GM18519 (cell line): ENCODE results near the gene PTPRN2.
"Not testable (repeated sequence)": the region's sequence is repeated elsewhere in the genome, so short reads cannot be mapped to it uniquely, and the experiment has no call there.

Source experiments
- ATAC-seq: cut with Tn5 transposase; IDR thresholded peaks from one replicate; pipeline ENCODE4 v1.9.1; 2021; ENCODE audit warnings: mild to moderate bottlenecking, moderate library complexity; ENCODE audit not compliant: unreplicated experiment, low FRiP score

Gene PTPRN2

DNA sequence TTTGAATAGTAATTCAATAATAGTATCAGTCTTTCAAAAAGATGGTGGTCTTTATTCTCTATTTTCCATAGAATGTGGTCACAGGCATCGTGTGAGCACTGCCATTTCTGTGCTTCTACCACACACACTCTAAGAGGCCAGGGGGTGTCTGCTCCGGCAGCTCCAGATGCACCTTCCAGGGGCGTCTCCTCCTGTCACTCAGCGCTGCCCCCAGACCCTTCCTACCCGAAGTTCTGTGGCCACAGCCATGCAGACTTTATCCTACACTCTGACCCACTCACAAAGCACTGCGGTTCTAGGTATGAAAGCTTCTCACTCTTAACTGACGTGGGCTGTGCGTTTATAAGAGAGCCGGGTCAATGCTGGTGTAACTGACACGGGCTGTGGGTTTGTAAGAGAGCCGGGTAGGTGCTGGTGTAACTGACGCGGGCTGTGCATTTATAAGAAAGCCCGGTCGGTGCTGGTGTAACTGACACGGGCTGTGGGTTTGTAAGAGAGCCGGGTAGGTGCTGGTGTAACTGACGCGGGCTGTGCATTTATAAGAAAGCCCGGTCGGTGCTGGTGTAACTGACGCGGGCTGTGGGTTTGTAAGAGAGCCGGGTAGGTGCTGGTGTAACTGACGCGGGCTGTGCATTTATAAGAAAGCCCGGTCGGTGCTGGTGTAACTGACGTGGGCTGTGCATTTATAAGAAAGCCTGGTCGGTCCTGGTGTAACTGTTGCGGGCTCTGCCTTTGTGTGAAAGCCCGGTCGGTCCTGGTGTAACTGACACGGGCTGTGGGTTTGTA is 886.0 kb downstream of the PTPRN2 start:
- ATAC-seq = not testable (repeated sequence)

DNA sequence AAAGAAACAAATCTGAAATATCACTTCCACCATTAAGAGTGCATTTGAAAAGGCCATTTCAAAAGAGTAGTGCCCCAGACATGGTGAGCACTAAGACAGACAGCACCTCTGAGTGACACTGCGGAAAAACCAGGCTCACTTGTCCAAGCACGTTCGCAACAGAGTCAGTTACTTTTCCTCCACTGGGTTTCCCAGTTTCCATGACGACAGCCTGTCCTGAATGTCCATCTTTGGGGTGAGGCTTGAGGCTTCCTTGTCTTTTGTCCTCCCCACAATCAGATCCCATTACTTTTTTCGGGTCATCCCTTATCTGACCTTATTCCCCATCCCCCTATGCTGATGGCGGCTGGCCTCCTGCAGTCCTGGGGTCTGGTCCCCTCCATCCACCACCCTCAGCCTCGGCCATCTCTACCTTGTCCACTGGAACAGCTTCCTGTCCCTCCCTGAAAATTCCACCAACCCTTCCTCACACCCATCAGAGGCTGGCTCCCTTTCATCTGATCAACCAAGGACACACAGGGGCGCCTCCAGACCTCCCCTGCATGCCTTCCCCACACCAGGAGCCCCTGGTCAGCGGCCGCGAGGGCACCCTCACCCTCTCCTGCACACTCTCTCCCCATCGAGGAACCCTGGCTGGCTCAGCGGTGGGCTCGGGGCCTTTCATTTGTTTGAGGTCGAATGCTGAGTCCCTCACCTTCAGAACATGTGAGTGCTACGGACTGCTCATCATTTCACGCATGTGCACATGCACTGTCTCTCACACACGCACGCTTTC is 887.2 kb downstream of the PTPRN2 start:
- ATAC-seq = no peak

DNA sequence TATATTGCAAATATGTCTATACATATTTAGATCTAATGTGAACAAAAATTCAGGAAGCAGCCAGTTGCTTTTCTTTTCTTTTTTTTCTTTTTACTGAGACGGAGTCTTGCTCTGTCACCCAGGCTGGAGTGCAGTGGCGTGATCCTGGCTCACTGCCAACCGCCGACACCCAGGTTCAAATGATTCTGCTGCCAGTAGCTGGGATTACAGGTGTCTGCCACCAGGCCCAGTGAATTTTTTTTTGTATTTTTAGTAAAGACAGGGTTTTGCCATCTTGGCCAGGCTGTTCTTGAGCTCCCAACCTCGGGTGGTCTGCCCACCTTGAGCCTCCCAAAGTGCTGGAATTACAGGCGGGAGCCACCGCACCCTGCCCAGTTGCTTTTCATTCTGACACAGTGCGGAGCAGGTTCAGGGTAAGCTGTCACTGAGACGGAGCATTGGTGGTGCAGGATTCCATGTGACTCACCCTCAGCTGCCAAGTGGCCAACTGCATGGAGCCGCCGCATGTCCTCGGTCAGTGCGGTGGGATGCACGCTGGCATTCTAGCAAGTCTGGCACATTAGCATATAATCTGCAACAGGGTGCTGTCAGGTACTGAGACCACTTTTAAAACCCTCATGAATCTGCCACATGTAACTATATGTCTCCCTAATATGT is 888.1 kb downstream of the PTPRN2 start:
- no peak for ATAC-seq

DNA sequence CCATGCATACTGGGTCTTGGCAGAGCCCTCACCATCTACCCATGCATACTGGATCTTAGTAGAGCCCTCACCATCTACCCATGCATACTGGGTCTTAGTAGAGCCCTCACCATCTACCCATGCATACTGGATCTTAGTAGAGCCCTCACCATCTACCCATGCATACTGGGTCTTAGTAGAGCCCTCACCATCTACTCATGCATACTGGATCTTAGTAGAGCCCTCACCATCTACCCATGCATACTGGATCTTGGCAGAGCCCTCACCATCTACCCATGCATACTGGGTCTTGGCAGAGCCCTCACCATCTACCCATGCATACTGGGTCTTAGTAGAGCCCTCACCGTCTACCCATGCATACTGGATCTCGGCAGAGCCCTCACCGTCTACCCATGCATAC is 890.3 kb downstream of the PTPRN2 start:
- not testable (repeated sequence) for ATAC-seq

DNA sequence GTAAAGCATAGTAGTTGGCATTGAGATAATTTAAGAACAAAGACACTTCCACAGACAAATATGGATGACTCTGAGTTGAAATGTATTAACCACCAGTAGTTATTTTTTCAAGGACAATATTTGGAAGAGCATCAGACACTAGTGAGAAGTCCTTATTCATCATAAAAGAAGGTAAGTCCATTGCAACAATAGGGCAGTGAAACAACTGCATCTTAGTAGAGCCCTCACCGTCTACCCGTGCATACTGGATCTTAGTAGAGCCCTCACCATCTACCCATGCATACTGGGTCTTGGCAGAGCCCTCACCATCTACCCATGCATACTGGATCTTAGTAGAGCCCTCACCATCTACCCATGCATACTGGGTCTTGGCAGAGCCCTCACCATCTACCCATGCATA is 892.0 kb downstream of the PTPRN2 start:
- not testable (repeated sequence) for ATAC-seq

DNA sequence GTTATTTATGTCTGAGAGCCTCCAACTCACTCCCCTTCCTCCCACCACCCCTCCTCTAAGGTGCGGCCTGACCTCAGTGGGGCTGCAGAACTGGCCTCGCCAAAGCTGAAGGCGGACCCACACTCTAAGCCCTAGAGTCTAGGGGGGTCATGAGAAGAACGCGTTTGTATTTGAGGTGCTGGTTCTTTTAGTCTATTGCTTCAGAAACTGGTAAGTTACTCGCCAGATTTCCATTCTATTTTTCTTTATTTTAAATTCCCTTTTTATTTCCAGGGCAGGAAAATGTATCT is 893.3 kb downstream of the PTPRN2 start:
- no peak for ATAC-seq

DNA sequence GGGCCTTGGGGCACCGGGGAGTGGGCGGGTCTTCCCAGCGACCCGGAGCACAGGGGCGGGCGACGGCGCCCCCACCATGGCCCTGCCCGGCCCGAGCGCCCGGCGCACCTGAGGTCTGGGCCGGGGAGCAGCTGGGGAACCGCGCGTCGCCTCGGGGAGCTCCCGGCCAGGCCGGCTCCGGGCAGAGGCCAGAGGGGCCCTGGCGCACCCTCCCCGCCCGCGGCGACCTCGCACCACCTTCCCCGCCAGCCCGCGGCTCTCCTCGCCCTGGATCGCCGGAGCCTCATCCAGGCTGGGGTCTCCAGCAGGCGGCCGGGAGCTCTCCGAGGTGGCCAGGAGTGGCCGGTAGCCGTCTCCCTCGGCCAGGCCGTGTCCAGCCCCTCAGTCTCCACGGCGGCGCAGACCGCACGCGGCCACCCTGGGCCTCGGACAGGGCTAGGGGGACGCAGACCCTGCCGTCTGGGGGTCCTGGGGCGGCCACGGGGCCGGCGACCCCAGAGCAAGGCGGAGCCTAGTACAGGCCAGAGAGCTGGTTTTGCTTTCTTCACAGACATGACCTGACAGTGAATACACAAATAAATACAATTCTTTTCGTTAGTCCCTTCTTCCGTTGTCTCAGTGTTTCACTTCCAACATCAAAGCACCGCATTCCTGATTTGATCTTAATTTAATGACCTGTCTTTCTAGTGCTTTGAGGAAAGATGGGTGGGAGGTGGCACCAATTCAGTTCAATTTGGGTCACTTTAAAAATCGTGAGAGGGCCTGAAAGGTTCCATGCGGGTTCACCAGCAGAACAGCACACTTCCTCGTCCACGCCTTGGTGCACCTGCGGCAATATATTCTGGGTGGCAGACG is 893.9 kb downstream of the PTPRN2 start:
- no peak for ATAC-seq

DNA sequence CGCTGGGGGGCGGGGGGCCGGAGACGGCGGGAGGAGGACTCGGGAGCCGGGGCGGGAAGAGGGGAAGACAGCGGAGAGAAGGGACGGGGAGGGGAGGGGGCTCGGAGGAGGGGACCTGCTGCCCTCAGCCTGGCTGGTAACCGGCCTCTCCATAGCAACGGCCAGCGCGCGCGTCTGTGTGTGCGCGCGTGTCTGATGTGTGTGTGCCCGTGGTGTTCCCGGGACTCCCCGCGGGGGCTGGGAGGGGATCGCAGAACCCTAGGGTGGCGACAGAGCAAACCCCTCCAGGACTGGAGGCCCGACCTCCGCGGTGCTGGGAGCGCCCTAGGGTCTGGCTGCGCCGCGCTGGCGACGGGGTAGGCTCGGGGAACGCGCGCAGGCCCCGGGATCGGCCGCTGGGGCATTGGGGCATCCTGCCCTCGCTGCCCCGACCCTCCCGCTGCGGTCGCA is 894.5 kb downstream of the PTPRN2 start:
- ATAC-seq = no peak

DNA sequence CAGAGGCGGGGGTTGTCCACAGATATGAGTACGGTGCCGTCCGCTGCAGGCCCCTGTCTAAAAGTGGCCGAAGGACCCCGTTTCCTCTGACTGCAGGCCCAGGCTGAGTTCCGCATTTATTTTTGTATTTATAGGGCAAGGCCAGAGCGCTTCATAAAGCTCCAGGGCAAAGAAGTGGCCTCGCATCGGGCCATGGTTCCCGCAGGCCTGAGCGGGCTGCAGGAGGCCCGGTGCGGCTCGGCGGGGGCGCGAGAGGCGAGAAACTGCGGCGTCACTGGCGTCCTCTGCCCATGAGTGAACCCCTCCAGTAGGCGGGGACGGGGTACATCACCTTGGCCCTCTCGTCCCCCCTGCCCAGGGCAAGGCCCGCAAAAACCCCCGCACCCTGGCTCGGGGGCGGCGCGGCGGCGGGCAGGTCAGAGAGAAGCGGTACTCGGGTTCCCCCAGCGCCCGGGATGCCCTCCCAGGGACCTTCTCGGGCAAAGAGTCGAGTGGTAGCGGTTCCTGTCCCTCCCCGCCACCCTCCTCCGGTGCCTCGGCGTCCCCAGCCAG is 895.1 kb downstream of the PTPRN2 start:
- no peak for ATAC-seq

DNA sequence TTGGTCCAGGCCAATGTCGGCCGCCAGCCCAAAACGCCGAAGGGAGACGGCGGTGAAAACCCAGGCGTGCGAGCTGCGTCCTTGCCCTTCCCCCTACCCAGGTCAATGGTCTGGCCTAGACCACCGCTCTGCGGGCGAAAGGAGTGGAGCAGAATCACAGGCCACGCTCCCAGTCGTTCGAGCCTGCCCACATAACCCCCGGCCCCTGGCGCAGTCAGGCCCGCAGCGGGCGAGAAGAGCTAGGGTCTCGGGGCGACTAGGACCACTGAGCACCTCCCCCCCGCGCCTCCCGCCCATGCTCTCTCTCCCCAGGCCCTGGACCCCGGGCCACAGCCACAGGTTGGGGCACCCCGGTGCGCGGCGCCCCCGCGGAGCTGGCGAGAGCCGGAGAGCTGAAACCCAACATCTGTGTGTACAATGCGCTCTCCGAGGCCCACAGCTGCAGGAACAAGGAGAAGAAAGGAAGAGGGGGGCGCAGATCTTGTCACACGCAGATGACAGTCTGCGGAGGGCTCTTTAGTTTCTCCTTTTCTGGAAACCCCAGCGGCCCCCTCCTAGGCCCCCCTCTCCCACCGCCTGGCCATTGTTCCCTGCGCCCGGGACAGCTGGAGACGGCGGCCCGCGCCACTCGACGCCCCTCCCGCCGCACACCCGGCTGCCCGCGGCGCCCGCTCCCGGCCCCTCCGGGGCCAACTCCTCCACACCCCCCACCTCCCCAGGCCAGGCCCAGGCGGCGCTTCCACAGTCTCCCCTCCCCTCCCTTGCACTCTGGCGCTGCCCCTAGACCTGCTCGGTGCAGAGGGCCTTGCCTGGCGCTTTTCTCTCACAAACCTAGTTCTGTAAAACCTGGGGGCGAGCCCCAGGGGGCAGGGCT is 895.8 kb downstream of the PTPRN2 start:
- ATAC-seq = no peak

DNA sequence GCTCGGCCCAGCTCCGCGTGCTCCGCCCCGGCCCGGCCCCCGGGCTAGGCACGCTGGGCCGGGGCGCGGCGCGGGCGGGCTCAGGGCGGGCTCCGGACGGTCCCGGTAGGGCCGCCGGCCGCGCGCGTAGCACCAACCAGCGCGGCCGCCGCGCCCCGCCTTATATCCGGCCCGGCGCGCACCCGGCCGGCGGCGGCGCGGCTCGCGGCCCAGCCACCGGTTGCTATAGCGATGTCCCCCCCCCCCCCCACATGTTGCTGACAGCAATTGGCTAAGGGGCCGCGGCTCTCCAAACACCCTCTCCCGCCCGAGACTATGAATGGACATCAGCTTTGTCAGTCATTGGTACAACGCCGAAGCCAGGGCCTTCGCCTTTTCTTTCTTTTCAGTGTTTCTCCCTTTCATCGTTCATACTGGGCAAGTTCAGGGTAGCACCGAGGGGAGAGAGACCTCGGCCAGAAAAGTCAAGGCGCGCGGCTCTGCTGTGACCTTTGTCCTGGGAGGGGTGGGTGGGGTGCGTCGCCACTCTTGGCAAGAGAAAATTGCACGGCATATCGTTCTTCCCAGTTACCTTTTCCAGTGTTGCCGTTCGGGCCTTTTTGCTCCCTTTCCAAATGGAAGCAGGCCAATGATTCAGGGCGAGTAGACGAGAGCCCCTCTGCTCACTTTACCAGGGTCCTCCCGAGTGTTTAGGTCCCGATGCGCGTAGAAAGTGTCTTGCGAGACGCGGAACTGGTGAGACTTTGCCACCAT is 896.6 kb downstream of the PTPRN2 start:
- no peak for ATAC-seq

DNA sequence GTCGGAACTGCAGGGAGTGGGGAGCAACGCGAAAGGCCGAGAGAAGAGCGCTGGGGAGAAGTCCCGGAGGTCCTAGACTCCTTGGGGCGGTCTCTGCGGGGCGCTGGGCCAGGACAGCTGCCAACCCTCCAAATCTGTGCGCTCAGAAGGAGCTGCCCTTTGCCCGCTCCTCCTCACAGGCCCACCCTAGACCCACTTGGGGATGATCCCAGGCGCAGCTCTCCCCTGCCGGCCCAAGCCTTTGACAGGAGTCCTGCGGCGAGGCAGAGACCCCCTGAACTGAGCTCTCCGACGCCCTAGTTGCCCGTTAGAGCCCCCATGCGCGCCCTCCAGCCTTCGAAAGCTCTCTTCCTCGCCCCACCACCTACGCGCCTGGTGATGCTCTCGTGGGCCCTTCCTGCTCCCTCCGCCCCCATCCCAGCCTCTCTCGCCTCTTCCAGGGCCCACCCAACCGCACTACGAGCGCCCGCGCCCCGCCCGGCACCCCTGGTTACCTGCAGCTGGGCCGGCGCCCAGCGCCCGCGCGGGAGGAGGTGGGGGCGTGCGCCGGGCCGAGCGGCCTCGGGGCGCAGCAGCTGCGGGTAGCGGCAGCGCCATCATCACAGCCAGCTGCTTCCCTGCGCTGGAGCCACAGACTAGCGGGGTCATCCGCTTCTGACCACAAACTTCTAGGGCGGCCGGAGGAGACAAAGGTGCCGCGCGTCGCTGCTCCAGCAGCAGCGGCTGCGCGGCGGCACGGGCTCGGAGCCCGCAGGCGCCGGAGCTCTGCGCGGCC is 897.4 kb downstream of the PTPRN2 start:
- ATAC-seq = no peak

DNA sequence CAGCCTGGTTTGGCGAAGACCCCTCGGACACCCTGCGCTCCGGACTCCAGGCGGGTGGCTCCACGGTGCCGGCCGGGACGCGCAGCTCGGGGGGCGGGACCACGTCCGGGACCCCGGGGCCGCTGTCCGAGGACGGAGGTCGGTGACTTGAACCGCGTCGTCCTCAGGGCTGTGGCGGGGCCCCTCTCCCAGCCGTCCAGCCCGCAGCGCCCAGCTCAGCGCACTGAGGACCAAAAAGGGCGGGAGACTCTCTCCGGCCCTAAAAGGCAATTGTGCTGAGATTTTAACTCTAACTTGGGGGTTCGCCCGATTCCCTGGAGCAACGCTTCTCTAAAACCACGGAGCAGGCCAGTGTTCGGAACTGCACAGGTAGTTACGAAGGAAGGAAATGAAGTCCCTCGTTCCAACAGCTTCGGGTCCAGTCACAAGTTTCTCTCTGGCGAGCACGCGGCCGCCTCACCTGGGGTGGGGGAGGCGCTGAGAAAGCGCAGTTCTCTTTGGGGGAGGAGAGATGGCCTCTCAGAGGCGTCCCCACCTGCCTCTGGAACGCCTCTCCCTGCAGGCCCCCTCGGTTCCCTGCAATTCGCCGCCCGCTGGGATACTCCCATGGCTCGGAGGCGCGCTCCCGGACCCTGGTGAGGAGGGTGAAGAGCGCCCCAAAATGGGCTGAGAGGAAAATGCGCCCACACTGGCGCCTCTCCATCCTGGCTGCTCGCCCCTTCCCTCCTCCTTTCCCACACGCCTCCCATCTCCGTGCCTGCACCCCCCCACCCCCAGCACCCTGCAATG is 898.2 kb downstream of the PTPRN2 start:
- ATAC-seq = no peak

DNA sequence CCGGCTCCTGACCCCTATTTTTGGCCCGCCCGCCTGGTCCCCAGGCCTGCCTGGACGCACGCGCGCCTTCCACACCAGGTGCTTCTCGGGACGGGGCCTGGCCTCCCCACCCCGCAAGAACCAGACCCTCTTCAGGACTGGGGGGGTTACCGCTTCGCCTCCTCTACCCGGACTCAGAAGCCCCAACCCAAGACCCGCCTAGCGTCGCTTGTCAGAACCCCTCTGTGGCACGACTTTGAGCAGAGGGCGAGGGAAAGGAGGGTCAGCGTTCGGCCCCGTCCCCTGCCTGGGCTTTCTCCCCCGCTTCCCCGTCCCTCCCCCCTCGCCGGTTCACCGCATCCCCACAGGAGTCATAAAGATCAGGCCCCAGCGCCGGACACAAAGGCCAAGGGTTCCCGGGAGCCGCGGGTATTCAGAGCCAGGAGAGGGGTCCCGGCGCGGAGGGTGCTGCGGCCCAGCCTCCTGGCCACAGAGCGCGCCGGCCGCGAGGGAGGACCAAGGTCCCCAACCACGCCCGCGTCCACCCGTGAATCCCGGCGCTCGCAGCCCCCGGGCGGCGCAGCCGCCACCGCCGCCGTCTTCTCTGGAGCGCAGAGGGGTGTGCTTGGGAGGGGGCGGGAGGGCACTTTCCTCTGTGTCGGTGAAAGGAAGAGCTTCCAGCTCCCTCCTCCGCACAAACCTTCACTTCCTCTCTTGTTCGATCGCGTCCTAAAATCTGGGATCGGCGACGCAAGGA is 898.9 kb downstream of the PTPRN2 start:
- no peak for ATAC-seq

DNA sequence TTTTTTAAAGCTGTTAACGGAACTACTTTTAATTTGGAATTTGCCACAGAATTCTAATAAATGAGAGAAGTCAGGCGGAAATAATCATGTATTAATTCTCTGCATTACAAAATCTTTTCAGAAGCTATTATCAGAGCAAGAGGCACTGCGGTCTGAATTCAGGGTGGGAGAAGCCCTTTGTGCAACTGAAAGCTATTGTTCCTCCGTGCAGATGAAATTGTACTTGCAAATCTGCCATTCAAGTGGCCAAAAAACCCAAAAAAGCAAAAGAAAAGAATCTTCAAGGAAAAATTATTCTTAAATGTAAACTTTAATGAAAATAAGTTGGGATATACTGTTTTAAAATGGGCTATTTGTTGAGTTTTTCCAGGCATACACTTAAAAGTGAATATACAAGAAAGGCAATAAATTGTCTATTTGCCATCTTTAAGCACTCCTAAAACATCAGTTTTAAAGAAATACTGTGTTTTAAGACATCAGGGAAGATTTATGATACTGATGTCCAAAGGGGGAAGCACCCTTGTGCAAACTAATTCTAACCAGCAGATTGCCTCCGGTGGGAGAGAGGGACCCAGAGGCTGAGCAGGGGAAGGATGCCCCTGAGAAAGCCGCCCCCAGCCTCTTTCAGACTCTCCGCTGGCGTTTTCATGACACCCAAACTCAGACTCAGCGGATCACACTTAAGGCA is 899.6 kb downstream of the PTPRN2 start:
- ATAC-seq = no peak

DNA sequence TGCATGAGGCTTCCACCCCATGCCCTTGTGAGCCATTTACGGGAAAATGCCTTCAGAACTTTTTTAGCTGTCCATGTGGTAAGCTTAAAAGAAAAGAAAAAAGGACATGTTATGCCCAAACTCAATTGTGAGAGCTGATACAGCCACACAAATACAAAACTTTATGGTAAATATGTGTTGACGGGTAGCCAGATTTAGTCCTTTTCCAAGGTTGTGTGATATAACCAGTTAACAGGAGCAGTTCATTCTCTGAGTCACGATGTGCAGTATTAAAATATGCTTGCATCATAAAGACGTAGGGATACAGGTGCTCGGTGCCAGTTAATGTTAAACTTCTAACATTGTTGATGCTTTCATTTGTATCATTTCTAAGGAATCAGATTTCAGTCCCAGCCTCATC is 900.5 kb downstream of the PTPRN2 start:
- no peak for ATAC-seq
